GM23248 (cell line): ENCODE measurements around the gene DLG2.

Experiments used
- EZH2 ChIP-seq: fragments of 200-600 bp; sonication (generic); IDR thresholded peaks from 2 replicates; pipeline ENCODE4 v1.6.1; 2018; ENCODE audit warnings: antibody characterized with exemption, mild to moderate bottlenecking; ENCODE audit not compliant: insufficient read depth, poor library complexity, severe bottlenecking
- EZH2phosphoT487 ChIP-seq: fragments of 200-600 bp; sonication (generic); IDR thresholded peaks from 2 replicates; pipeline ENCODE4 v1.6.1; 2018; ENCODE audit warnings: antibody characterized with exemption, moderate library complexity, mild to moderate bottlenecking, low read depth; ENCODE audit not compliant: insufficient read depth

DNA sequence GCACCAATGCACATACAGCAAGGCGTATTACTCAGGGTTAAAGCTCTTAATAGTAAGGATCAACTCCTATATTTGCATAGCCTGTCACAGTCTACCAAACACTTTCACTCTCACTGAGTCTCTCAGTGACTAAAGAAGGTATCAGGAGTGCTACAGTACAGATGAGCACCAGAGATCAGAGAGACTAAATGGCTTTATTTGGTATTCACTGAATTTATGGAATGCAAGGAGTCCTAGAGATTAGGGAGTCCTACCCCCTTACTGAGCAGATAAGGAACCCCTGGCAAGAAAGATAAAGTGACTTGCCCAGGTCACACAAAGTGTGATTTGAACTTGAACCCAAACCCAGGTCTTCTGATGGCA is 1944.6 kb downstream of the DLG2 start:
- TF ChIP-seq EZH2 (no peak), EZH2phosphoT487 (no peak)
